ENCODE results near the gene POLDIP3. TPM values are rescaled to one million over a fixed set of nuclear protein-coding genes. Genes with fewer than 3 reads are reported as not detected.
"Not testable (repeated sequence)": the region's sequence is repeated elsewhere in the genome, so short reads cannot be mapped to it uniquely, and the experiment has no call there.

POLDIP3 gene
- total and polyA plus RNA-seq, 2 donors (not counting 3 experiments of a cell fraction or from before 2014, with no cell fraction given) = 29.3 to 60.4 TPM

DNA sequence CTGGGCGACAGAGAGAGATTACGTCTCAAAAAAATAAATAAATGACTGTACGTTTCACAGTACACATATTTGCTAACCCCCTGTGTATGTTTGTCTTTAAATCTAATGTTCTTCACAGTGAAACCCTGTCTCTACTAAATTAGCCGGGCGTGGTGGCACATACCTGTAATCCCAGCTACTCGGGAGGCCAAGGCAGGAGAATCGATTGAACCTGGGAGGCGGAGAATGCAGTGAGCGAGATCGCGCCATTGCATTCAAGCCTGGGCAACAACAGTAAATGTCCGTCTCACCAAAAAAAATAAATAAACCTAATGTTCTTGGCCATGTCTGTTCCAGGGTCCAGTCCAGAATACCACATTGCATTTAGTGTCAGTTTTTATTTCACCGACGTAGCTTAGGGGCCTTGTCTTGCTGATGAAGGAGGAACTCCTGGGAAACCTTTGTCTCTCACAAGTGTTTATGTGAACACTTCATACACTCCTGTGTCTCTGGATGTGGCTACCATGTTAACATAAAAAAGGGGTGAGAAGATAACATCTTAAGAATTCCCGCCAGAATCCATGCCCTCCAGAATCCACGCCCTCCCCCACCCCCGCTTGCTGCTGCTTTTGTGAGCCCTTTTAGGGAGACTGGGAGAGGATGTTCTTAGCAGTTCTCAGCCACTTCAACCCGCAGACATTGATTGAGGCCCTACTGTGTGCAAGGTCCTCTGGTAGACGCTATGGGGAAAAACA, 65.9 kb downstream of the POLDIP3 start:
- Histone ChIP-seq H4K20me1 (replicated peaks; ENCODE audit: control insufficient read depth, extremely low read depth, insufficient read depth, low read length) (no peaks in the 10 kb centered on the region), H3K36me3 (ENCODE audit: control insufficient read depth in 2 of 2, extremely low read depth in 1 of 2, insufficient read depth in 2 of 2, low read length in 2 of 2) (no peaks in the 10 kb centered on the region), H3K9me3 (replicated peaks; ENCODE audit: control insufficient read depth, insufficient read depth, low read length) (no peaks in the 10 kb centered on the region), H3K27me3 (ENCODE audit: control insufficient read depth in 2 of 2, insufficient read depth in 2 of 2, low read length in 2 of 2) (peaks cover 0 to 9% of the 10 kb centered on the region in 2 experiments), H2AFZ (ENCODE audit: low read depth, low read length) (no peak overlapping the region), H3K9ac (replicated peaks; ENCODE audit: extremely low read depth, insufficient read depth, low read length) (no peak overlapping the region), H3K4me1 (ENCODE audit: control insufficient read depth, extremely low read depth, insufficient read depth, low read length) (no peaks in the 10 kb centered on the region), H3K4me2 (ENCODE audit: insufficient read depth, low read length) (no peak overlapping the region), H3K79me2 (ENCODE audit: control insufficient read depth, insufficient read depth, low read length) (no peaks in the 10 kb centered on the region), H3K4me3 (replicated peaks in 1 of 3; ENCODE audit: insufficient read depth in 1 of 3, low read depth in 1 of 3, low read length in 3 of 3) (no peak overlapping the region), H3K9me1 (replicated peaks; ENCODE audit: control insufficient read depth, extremely low read depth, insufficient read depth, low read length) (no peaks in the 10 kb centered on the region), H3K27ac (ENCODE audit: insufficient read depth, low read depth, low read length) (no peak overlapping the region)
- intact Hi-C loops (cut with micrococcal nuclease) = no loop called here
- no TSS peak for BruUV-seq (replicated peaks)
- dilution Hi-C loops (cut with MboI; ENCODE audit: extremely low pct_ligation_motif_present, low sequenced_read_pairs) = no loop called here
- CTCF ChIA-PET = no interaction called here
- TF ChIP-seq JUN (IDR thresholded peaks at IDR 0.05; ENCODE audit: borderline replicate concordance, insufficient read depth, insufficient read length, low read depth) (no peak), EZH2 (IDR thresholded peaks at IDR 0.05; ENCODE audit: borderline replicate concordance, low read depth, low read length, severe bottlenecking) (no peak), MYC (IDR thresholded peaks at IDR 0.05; ENCODE audit: low read depth, low read length) (no peak), CTCF (IDR thresholded peaks at IDR 0.05; ENCODE audit: extremely low read depth in 1 of 2, insufficient read depth in 1 of 2, low read depth in 1 of 2, low read length in 2 of 2) (no peak), FOS (IDR thresholded peaks at IDR 0.05; ENCODE audit: borderline replicate concordance, insufficient read depth, low read length) (no peak), POLR2AphosphoS5 (IDR thresholded peaks at IDR 0.05; ENCODE audit: insufficient read depth, low read depth, low read length) (no peak), POLR2A (IDR thresholded peaks at IDR 0.05; ENCODE audit: low read depth, low read length) (no peak), GATA2 (IDR thresholded peaks at IDR 0.05; ENCODE audit: insufficient read depth, insufficient read length, low read depth, low read length) (no peak)
- TF ChIP-seq, protein P1, sequence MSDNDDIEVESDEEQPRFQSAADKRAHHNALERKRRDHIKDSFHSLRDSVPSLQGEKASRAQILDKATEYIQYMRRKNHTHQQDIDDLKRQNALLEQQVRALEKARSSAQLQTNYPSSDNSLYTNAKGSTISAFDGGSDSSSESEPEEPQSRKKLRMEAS (IDR thresholded peaks at IDR 0.05; ENCODE audit: insufficient read depth, insufficient read length) = no peak
- DNase-seq (ENCODE audit: low read depth, low spot score) (no peak), FAIRE-seq (no peak)
- POLR2A ChIA-PET = no interaction called here

DNA sequence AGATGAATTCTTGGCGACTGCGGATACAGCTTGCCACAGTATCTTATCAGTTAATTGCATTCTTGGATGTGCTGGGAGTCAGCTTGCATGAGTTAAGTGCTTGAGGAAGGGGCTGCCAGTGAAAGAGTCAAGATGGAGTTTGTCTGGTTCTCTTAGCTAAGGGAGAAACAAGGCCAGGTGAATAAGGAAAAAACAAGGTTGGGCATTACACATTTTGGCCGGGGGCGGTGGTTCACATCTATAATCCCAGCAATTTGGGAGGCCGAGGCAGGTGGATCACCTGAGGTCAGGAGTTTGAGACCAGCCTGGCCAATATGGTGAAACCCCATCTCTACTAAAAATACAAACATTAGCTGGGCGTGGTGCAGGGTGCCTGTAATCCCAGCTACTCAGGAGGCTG, 66.6 kb downstream of the POLDIP3 start:
- dilution Hi-C loops (cut with MboI; ENCODE audit: extremely low pct_ligation_motif_present, low sequenced_read_pairs) = not testable (repeated sequence)

More for the DNA sequence above, 66.6 kb downstream of the POLDIP3 start:
- H3K9me3 ChIP-seq (replicated peaks; ENCODE audit: control insufficient read depth, insufficient read depth, low read length); BruUV-seq (replicated peaks); intact Hi-C loops (cut with micrococcal nuclease); H3K27ac ChIP-seq (ENCODE audit: insufficient read depth, low read depth, low read length); H4K20me1 ChIP-seq (replicated peaks; ENCODE audit: control insufficient read depth, extremely low read depth, insufficient read depth, low read length); H3K4me3 ChIP-seq (replicated peaks in 1 of 3; ENCODE audit: insufficient read depth in 1 of 3, low read depth in 1 of 3, low read length in 3 of 3); DNase-seq (ENCODE audit: low read depth, low spot score); H3K36me3 ChIP-seq (ENCODE audit: control insufficient read depth in 2 of 2, extremely low read depth in 1 of 2, insufficient read depth in 2 of 2, low read length in 2 of 2); CTCF ChIA-PET; H2AFZ ChIP-seq (ENCODE audit: low read depth, low read length); FAIRE-seq; H3K9me1 ChIP-seq (replicated peaks; ENCODE audit: control insufficient read depth, extremely low read depth, insufficient read depth, low read length); H3K79me2 ChIP-seq (ENCODE audit: control insufficient read depth, insufficient read depth, low read length); H3K27me3 ChIP-seq (ENCODE audit: control insufficient read depth in 2 of 2, insufficient read depth in 2 of 2, low read length in 2 of 2); POLR2A ChIA-PET; H3K4me2 ChIP-seq (ENCODE audit: insufficient read depth, low read length); H3K4me1 ChIP-seq (ENCODE audit: control insufficient read depth, extremely low read depth, insufficient read depth, low read length); H3K9ac ChIP-seq (replicated peaks; ENCODE audit: extremely low read depth, insufficient read depth, low read length): not testable (repeated sequence)
